HG02852 (cell line): ENCODE measurements around the gene NUBP2.

ENCODE experiments used
- ATAC-seq: cut with Tn5 transposase; IDR thresholded peaks from one replicate; pipeline ENCODE4 v1.9.1; 2021; ENCODE audit warnings: mild to moderate bottlenecking, moderate library complexity; ENCODE audit not compliant: unreplicated experiment

The NUBP2 gene

GRCh38 chr16:1781758-1782407 lies 877 bp upstream of the NUBP2 start:
- peak; percentile 5 for ATAC-seq

GRCh38 chr16:1784977-1785845 lies 2.5 kb downstream of the NUBP2 start:
- no peak for ATAC-seq

GRCh38 chr16:1785846-1786170 lies 3.0 kb downstream of the NUBP2 start:
- no peak for ATAC-seq

- no peak for ATAC-seq
Measured at GRCh38 chr16:1786242-1787055, 3.7 kb downstream of the NUBP2 start.

- ATAC-seq: no peak
Measured at GRCh38 chr16:1787056-1787321, 4.2 kb downstream of the NUBP2 start.

GRCh38 chr16:1787322-1788094 lies 4.7 kb downstream of the NUBP2 start:
- no peak for ATAC-seq

GRCh38 chr16:1788095-1788707 lies 5.4 kb downstream of the NUBP2 start:
- ATAC-seq: no peak

GRCh38 chr16:1788708-1789100 lies 5.9 kb downstream of the NUBP2 start:
- ATAC-seq: no peak

- ATAC-seq: no peak
Measured at GRCh38 chr16:1789643-1790045, 6.9 kb downstream of the NUBP2 start.

GRCh38 chr16:1790261-1790610 lies 7.5 kb downstream of the NUBP2 start:
- ATAC-seq: no peak

- no peak for ATAC-seq
Measured at GRCh38 chr16:1790611-1791255, 8.0 kb downstream of the NUBP2 start.

- no peak for ATAC-seq
Measured at GRCh38 chr16:1791256-1791942, 8.6 kb downstream of the NUBP2 start.

GRCh38 chr16:1791943-1792812 lies 9.4 kb downstream of the NUBP2 start:
- no peak for ATAC-seq

- ATAC-seq: no peak
Measured at GRCh38 chr16:1792836-1793577, 10.2 kb downstream of the NUBP2 start.

- ATAC-seq: no peak
Measured at GRCh38 chr16:1793578-1794220, 10.9 kb downstream of the NUBP2 start, which contains the start of gene IGFALS. TSS of gene IGFALS (minus strand) at chr16:1793705. CDS start at chr16:1793652, 53 bp downstream.

GRCh38 chr16:1794221-1794871 lies 11.6 kb downstream of the NUBP2 start:
- ATAC-seq: no peak
